Motor neuron (in vitro differentiated cells): Measurements from ENCODE around the gene LVRN. TPM values are rescaled to one million over a fixed set of nuclear protein-coding genes. Genes with fewer than 3 reads are reported as not detected.

Source experiments
- ATAC-seq, 8 experiments: fragments of 200-7000 bp; cut with Tn5 transposase; replicated peaks in 6 of 8; 2 replicates each; pipeline ENCODE4 v1.8.0; 2021; ENCODE audit warnings: mild to moderate bottlenecking in 8 of 8, moderate library complexity in 8 of 8
- H3K27ac ChIP-seq, 2 donors: fragments of 250-450 bp; sonication (Bioruptor Pico); 2 replicates each; pipeline ENCODE4 v1.9.0; 2021; ENCODE audit warnings: antibody characterized with exemption in 2 of 2, mild to moderate bottlenecking in 2 of 2, moderate library complexity in 1 of 2
- H3K4me1 ChIP-seq, 2 donors: fragments of 250-450 bp; sonication (Bioruptor Pico); replicated peaks in 1 of 2; 2 replicates each; pipeline ENCODE4 v1.6.1; 2021; ENCODE audit warnings: antibody characterized with exemption in 2 of 2, mild to moderate bottlenecking in 2 of 2, moderate library complexity in 1 of 2
- H3K4me3 ChIP-seq, 5 donors: fragments of 250-450 bp; sonication (Bioruptor Pico); 2 replicates each; pipeline ENCODE4 v1.9.0; 2021; ENCODE audit warnings: antibody characterized with exemption in 5 of 5, mild to moderate bottlenecking in 5 of 5, moderate library complexity in 4 of 5
- WGBS, 10 experiments: fragments of 450-650 bp; shearing (Covaris generic); methylation state at CpG; one replicate each; pipeline ENCODE4 v1.0.0; 2022; 5-methylcytosine and 5-hydroxymethylcytosine counted together
- in situ Hi-C, 9 experiments: fragments of 400-800 bp; cut with MboI; loops; one replicate each; pipeline ENCODE4 v1.15.0; 2021; ENCODE audit warnings: low sequenced_read_pairs in 9 of 9, low pct_unique_long_range_greater_than_20kb in 2 of 9; ENCODE audit not compliant: unreplicated experiment in 9 of 9
- total RNA-seq, 8 experiments: library from RNA; unstranded; fragments of 300-600 nt; gene quantifications; 2 replicates each; pipeline versions ENCODE4 v1.2.3 to v1.2.4, GENCODE V29; 2022

LVRN gene
- total RNA-seq, 8 experiments from 2014 or later: 0.25 to 1.9 (median 0.73) TPM; not detected in 1

- no peak overlapping the region for H3K27ac ChIP-seq
- no peaks in the 10 kb centered on the region for H3K4me1 ChIP-seq
- no peak overlapping the region for H3K4me3 ChIP-seq
- ATAC-seq: no peak
- in situ Hi-C loops: no loop called here
Observed at GRCh38 chr5:116011046-116011445, 48.8 kb downstream of the LVRN start.

GRCh38 chr5:116013207-116013785 lies 51.0 kb downstream of the LVRN start:
- Histone ChIP-seq H3K27ac (no peak overlapping the region), H3K4me1 (no peaks in the 10 kb centered on the region), H3K4me3 (no peak overlapping the region)
- in situ Hi-C loops: no loop called here
- WGBS, 10 experiments: 32 to 100% (median 79%) methylated on average over 1 to 5 of the region's 6 CpGs; no CpG with 5 or more reads in 2 of the 10 experiments
- ATAC-seq: peak in 2 of 8 experiments; percentile 69 to 73

GRCh38 chr5:116013936-116014335 lies 51.7 kb downstream of the LVRN start:
- no peak overlapping the region for H3K4me3 ChIP-seq
- no peak for ATAC-seq
- no peak overlapping the region for H3K27ac ChIP-seq
- H3K4me1 ChIP-seq: no peaks in the 10 kb centered on the region
- in situ Hi-C loops: no loop called here

- in situ Hi-C loops: no loop called here
- no peak for ATAC-seq
- H3K27ac ChIP-seq: no peak overlapping the region
- H3K4me3 ChIP-seq: no peak overlapping the region
- no peaks in the 10 kb centered on the region for H3K4me1 ChIP-seq
Observed at GRCh38 chr5:116023619-116024018, 61.3 kb downstream of the LVRN start.

GRCh38 chr5:116025866-116026265 lies 63.6 kb downstream of the LVRN start:
- in situ Hi-C loops: no loop called here
- peak in 1 of 8 experiments; percentile 68 for ATAC-seq
- H3K4me3 ChIP-seq: no peak overlapping the region
- WGBS, 10 experiments: 0 to 100% (median 100%) methylated on average over 1 of the region's 1 CpG; no CpG with 5 or more reads in 4 of the 10 experiments
- H3K27ac ChIP-seq: no peak overlapping the region
- no peaks in the 10 kb centered on the region for H3K4me1 ChIP-seq

GRCh38 chr5:116032094-116032517 lies 69.8 kb downstream of the LVRN start, which contains the start of gene ARL14EPL:
Gene ARL14EPL, plus strand, starts transcription at chr5:116032472. Its CDS starts 18,994 bp downstream, at chr5:116051466.
- in situ Hi-C loops: no loop called here
- ATAC-seq: peak; percentile 47 to 100 (median 98)
- H3K4me1 ChIP-seq: peaks cover 0 to 7% of the 10 kb centered on the region in 2 donors
- WGBS, 10 experiments: 33 to 82% (median 52%) methylated on average over 3 to 9 of the region's 9 CpGs; no CpG with 5 or more reads in 2 of the 10 experiments
- H3K27ac ChIP-seq: no peak within 1 kb of the TSS
- no peak within 1 kb of the TSS for H3K4me3 ChIP-seq

GRCh38 chr5:116032991-116033390 lies 70.7 kb downstream of the LVRN start:
- ATAC-seq: no peak
- no peak overlapping the region for H3K27ac ChIP-seq
- no peak overlapping the region for H3K4me3 ChIP-seq
- in situ Hi-C loops: no loop called here
- peaks cover 0 to 7% of the 10 kb centered on the region in 2 donors for H3K4me1 ChIP-seq
- 78 to 100% (median 100%) methylated on average over 1 to 3 of the region's 3 CpGs; no CpG with 5 or more reads in 3 of the 10 experiments for WGBS, 10 experiments

GRCh38 chr5:116035123-116035522 lies 72.8 kb downstream of the LVRN start:
- H3K27ac ChIP-seq: no peak overlapping the region
- H3K4me3 ChIP-seq: no peak overlapping the region
- in situ Hi-C loops: no loop called here
- 49 to 100% (median 90%) methylated on average over 1 to 5 of the region's 5 CpGs; no CpG with 5 or more reads in 1 of the 10 experiments for WGBS, 10 experiments
- ATAC-seq: no peak
- peaks cover 0 to 7% of the 10 kb centered on the region in 2 donors for H3K4me1 ChIP-seq

GRCh38 chr5:116037236-116037822 lies 75.1 kb downstream of the LVRN start:
- in situ Hi-C loops: no loop called here
- WGBS, 10 experiments: 0 to 71% (median 57%) methylated on average over 1 to 3 of the region's 3 CpGs; no CpG with 5 or more reads in 3 of the 10 experiments
- no peak for ATAC-seq
- Histone ChIP-seq H3K27ac (no peak overlapping the region), H3K4me3 (no peak overlapping the region), H3K4me1 (peaks cover 0 to under 1% of the 10 kb centered on the region in 2 donors)

GRCh38 chr5:116038817-116039216 lies 76.5 kb downstream of the LVRN start:
- in situ Hi-C loops: no loop called here
- Histone ChIP-seq H3K4me3 (no peak overlapping the region), H3K27ac (no peak overlapping the region), H3K4me1 (no peaks in the 10 kb centered on the region)
- peak in 1 of 8 experiments; percentile 20 for ATAC-seq
- 50 to 96% (median 80%) methylated on average over 1 to 3 of the region's 3 CpGs; no CpG with 5 or more reads in 5 of the 10 experiments for WGBS, 10 experiments

- Histone ChIP-seq H3K4me3 (no peak overlapping the region), H3K4me1 (no peaks in the 10 kb centered on the region), H3K27ac (no peak overlapping the region)
- in situ Hi-C loops: no loop called here
- no peak for ATAC-seq
Observed at GRCh38 chr5:116042375-116042774, 80.1 kb downstream of the LVRN start.

- in situ Hi-C loops: no loop called here
- no peak for ATAC-seq
- WGBS, 10 experiments: 27 to 93% (median 85%) methylated on average over 1 to 3 of the region's 3 CpGs
Observed at GRCh38 chr5:116044073-116044472, 81.8 kb downstream of the LVRN start.

GRCh38 chr5:116045821-116046220 lies 83.5 kb downstream of the LVRN start:
- H3K4me3 ChIP-seq: no peak overlapping the region
- no peaks in the 10 kb centered on the region for H3K4me1 ChIP-seq
- no peak overlapping the region for H3K27ac ChIP-seq
- WGBS, 10 experiments: 40 to 94% (median 66%) methylated on average over 1 to 2 of the region's 2 CpGs; no CpG with 5 or more reads in 4 of the 10 experiments
- in situ Hi-C loops: no loop called here
- no peak for ATAC-seq

More at GRCh38 chr5:116044073-116044472, 81.8 kb downstream of the LVRN start:
- H3K27ac ChIP-seq: no peak overlapping the region
- no peaks in the 10 kb centered on the region for H3K4me1 ChIP-seq
- H3K4me3 ChIP-seq: no peak overlapping the region

- in situ Hi-C loops: no loop called here
- ATAC-seq: no peak
- WGBS, 10 experiments: 60 to 90% (median 81%) methylated on average over 1 to 3 of the region's 3 CpGs; no CpG with 5 or more reads in 4 of the 10 experiments
Observed at GRCh38 chr5:116046261-116046660, 84.0 kb downstream of the LVRN start.

More at GRCh38 chr5:116046261-116046660, 84.0 kb downstream of the LVRN start:
- Histone ChIP-seq H3K27ac (no peak overlapping the region), H3K4me1 (no peaks in the 10 kb centered on the region), H3K4me3 (no peak overlapping the region)
